Measurements from ENCODE around the gene PTRHD1.
"Not testable (repeated sequence)": the region's sequence is repeated elsewhere in the genome, so short reads cannot be mapped to it uniquely, and the experiment has no call there.

The PTRHD1 gene

GRCh38 chr2:24792874-24793760, at the start of gene PTRHD1, which contains the start of gene CENPO:
Gene PTRHD1 (minus strand): TSS chr2:24793391. CDS start chr2:24793377, 14 bp downstream.
Gene CENPO (plus strand): TSS chr2:24793425. CDS start chr2:24793920, 495 bp downstream.
- DNase-seq (ENCODE audit: low spot score), result peak; percentile 92

GRCh38 chr2:24842081-24843050, 49.2 kb upstream of the PTRHD1 start:
- DNase-seq (ENCODE audit: low spot score), result no peak

- no peak for DNase-seq (ENCODE audit: low spot score)
These were observed 48.1 kb upstream of the PTRHD1 start for GRCh38 chr2:24840962-24841945.

- DNase-seq (ENCODE audit: low spot score), result no peak
These were observed 47.1 kb upstream of the PTRHD1 start for GRCh38 chr2:24840164-24840869.

- DNase-seq (ENCODE audit: low spot score), result no peak
These were observed 46.5 kb upstream of the PTRHD1 start for GRCh38 chr2:24839729-24840128.

GRCh38 chr2:24838541-24838940, 45.4 kb upstream of the PTRHD1 start:
- DNase-seq (ENCODE audit: low spot score), result no peak

GRCh38 chr2:24837996-24838513, 44.9 kb upstream of the PTRHD1 start:
- no peak for DNase-seq (ENCODE audit: low spot score)

- no peak for DNase-seq (ENCODE audit: low spot score)
These were observed 43.5 kb upstream of the PTRHD1 start for GRCh38 chr2:24836706-24837105.

- no peak for DNase-seq (ENCODE audit: low spot score)
These were observed 43.0 kb upstream of the PTRHD1 start for GRCh38 chr2:24836206-24836605.

GRCh38 chr2:24835411-24835810, 42.2 kb upstream of the PTRHD1 start:
- DNase-seq (ENCODE audit: low spot score), result not testable (repeated sequence)

GRCh38 chr2:24834733-24835395, 41.7 kb upstream of the PTRHD1 start:
- DNase-seq (ENCODE audit: low spot score), result no peak

- no peak for DNase-seq (ENCODE audit: low spot score)
These were observed 40.9 kb upstream of the PTRHD1 start for GRCh38 chr2:24833821-24834732.

GRCh38 chr2:24832931-24833701, 39.9 kb upstream of the PTRHD1 start:
- no peak for DNase-seq (ENCODE audit: low spot score)

- DNase-seq (ENCODE audit: low spot score), result no peak
These were observed 39.3 kb upstream of the PTRHD1 start for GRCh38 chr2:24832521-24832920.

- no peak for DNase-seq (ENCODE audit: low spot score)
These were observed 38.9 kb upstream of the PTRHD1 start for GRCh38 chr2:24832073-24832461.

GRCh38 chr2:24831221-24832072, 38.3 kb upstream of the PTRHD1 start:
- no peak for DNase-seq (ENCODE audit: low spot score)

GRCh38 chr2:24830786-24831185, 37.6 kb upstream of the PTRHD1 start:
- DNase-seq (ENCODE audit: low spot score), result no peak
